Large intestine (tissue), 3 donors: ENCODE results near the gene C17orf107. TPM values are rescaled to one million over a fixed set of nuclear protein-coding genes. Genes with fewer than 3 reads are reported as not detected.
A peak's percentile ranks its signal among the peaks of the same experiment; 100 is the strongest.
"Not testable (repeated sequence)": the region's sequence is repeated elsewhere in the genome, so short reads cannot be mapped to it uniquely, and the experiment has no call there.

ENCODE experiments used
- DNase-seq, 2 donors: peaks; one replicate each; pipeline versions ENCODE4 v3.0.0 to v3.0.0-alpha.2; 2013
- H3K27ac ChIP-seq: one replicate; pipeline ENCODE4 v1.5.1; 2013; ENCODE audit warnings: low read length
- H3K27me3 ChIP-seq: 2 replicates; pipeline ENCODE4 v1.6.1; 2013; ENCODE audit warnings: low read length; ENCODE audit not compliant: control insufficient read depth, insufficient read depth
- H3K36me3 ChIP-seq: 2 replicates; pipeline ENCODE4 v1.6.1; 2013; ENCODE audit warnings: low read length; ENCODE audit not compliant: control insufficient read depth, insufficient read depth
- H3K4me1 ChIP-seq: one replicate; pipeline ENCODE4 v1.6.1; 2013; ENCODE audit warnings: low read length; ENCODE audit not compliant: control insufficient read depth, insufficient read depth
- H3K4me3 ChIP-seq: one replicate; pipeline ENCODE4 v1.5.1; 2013; ENCODE audit warnings: low read length
- H3K9me3 ChIP-seq: one replicate; pipeline ENCODE4 v1.6.1; 2013; ENCODE audit warnings: mild to moderate bottlenecking, low read depth, low read length, moderate library complexity; ENCODE audit not compliant: control insufficient read depth
- WGBS: methylation state at CpG from one replicate; pipeline ENCODE4 v1.1.5; 2013; ENCODE audit warnings: low lambda C conversion rate; ENCODE audit not compliant: insufficient coverage; 5-methylcytosine and 5-hydroxymethylcytosine counted together
- polyA plus RNA-seq: library from polyadenylated mRNA; unstranded; fragments of 120-200 nt; gene quantifications from one replicate; pipeline ENCODE4 v1.2.1, GENCODE V29; 2013

C17orf107 gene
- polyA plus RNA-seq, 1 donor, result 2.1 TPM

DNA sequence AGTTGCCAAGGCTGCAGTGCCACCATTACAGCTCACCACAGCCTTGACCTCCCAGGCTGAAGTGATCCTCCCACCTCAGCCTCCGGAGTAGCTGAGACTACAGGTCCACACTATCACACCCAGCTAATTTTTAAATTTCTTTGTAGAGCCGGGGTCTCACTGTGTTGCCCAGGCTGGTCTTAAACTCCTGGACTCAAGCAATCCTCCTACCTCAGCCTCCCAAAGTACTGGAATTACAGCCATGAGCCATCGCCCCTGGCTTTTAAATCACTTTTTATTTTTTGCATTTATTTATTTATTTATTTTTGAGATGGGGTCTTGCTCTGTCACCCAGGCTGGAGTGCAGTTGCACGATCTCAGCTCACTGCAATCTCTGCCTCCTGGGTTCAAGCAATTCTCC is 15.2 kb downstream of the C17orf107 start:
- not testable (repeated sequence) for H3K27me3 ChIP-seq, H3K27ac ChIP-seq, H3K9me3 ChIP-seq, H3K4me3 ChIP-seq, DNase-seq, H3K36me3 ChIP-seq
- peaks cover 17% of the 10 kb centered on the region for H3K4me1 ChIP-seq
- WGBS, result 100% methylated on average over 2 of the region's 4 CpGs

DNA sequence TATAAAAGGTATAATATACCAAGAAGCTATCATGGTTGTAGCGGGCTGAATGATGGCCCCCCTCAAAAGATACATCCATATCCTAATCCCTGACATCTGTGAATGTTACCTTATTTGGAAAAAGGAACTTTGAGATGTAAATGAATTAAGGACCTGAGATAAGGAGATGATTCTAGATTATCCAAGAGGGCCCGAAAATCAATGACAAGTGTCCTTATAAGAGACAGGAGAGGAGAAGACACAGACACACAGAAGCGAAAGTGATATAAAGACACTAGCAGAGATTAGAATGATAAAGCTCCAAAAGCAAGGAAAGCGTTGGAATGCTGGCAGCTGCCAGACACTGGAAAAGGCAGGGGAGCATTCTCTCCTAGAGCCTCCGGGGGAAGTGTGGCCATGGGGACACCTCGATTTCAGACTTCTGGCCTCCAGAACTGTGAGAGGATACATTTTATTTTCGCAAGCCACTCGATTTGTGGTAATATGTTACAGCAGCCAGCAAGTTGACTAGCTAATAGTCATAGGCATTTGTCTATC is 20.2 kb downstream of the C17orf107 start:
- WGBS, result 86% methylated on average over 5 of the region's 8 CpGs
- H3K36me3 ChIP-seq, result no peaks in the 10 kb centered on the region
- DNase-seq, result no peak
- no peak overlapping the region for H3K4me3 ChIP-seq
- H3K9me3 ChIP-seq, result no peaks in the 10 kb centered on the region
- H3K27ac ChIP-seq, result no peak overlapping the region
- no peaks in the 10 kb centered on the region for H3K4me1 ChIP-seq
- no peaks in the 10 kb centered on the region for H3K27me3 ChIP-seq

DNA sequence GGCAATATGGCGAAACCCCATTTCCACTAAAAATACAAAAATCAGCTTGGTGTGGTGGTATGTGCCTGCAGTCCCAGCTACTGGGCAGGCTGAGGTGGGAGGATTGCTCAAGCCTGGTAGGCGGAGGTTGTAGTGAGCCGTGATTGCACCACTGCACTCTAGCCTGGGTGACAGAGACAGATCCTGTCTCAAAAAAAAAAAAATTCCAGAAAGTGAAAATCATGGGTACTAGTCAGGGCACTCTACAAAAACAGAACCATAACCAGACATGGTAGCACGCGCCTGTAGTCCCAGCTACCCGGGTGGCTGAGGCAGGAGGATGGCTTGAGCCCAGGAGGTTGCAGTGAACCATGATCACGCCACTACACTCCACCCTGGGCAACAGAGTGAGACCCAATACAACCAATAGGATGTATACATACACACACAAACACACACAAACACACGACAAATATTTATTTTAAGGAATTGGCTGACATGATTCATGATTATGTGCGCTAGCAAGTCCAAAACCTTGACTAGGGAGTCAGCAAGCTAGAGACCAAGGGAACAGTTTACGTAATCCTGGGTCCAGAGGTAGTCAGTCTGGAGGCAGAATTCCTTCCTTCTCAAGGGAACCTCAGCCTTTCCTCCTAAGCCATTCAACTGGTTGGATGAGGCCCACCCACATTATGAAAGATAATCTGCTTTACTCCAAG is 21.2 kb downstream of the C17orf107 start:
- H3K4me1 ChIP-seq, result no peaks in the 10 kb centered on the region
- no peak for DNase-seq
- H3K36me3 ChIP-seq, result no peaks in the 10 kb centered on the region
- H3K9me3 ChIP-seq, result no peaks in the 10 kb centered on the region
- H3K4me3 ChIP-seq, result no peak overlapping the region
- no peak overlapping the region for H3K27ac ChIP-seq
- H3K27me3 ChIP-seq, result no peaks in the 10 kb centered on the region
- no CpG with 5 or more reads among the region's 10 CpGs for WGBS

DNA sequence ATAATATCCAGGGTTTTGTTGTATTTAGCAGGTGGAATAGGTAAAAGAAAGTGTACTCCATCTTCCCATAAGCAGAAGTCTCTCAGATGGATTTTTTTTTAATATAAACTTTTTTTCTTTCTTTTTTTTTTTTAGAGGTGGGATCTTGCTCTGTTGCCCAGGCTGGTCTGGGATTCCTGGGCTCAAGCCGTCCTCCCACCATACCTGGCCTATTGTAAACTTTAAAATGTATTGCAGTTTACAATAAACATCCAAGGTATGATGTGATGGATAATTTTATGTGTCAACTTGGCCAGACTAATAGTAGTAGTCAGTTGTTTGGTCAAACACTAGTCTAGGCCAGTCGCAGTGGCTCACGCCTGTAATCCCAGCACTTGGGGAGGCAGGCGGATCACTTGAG is 22.0 kb downstream of the C17orf107 start:
- DNase-seq, result no peak

DNA sequence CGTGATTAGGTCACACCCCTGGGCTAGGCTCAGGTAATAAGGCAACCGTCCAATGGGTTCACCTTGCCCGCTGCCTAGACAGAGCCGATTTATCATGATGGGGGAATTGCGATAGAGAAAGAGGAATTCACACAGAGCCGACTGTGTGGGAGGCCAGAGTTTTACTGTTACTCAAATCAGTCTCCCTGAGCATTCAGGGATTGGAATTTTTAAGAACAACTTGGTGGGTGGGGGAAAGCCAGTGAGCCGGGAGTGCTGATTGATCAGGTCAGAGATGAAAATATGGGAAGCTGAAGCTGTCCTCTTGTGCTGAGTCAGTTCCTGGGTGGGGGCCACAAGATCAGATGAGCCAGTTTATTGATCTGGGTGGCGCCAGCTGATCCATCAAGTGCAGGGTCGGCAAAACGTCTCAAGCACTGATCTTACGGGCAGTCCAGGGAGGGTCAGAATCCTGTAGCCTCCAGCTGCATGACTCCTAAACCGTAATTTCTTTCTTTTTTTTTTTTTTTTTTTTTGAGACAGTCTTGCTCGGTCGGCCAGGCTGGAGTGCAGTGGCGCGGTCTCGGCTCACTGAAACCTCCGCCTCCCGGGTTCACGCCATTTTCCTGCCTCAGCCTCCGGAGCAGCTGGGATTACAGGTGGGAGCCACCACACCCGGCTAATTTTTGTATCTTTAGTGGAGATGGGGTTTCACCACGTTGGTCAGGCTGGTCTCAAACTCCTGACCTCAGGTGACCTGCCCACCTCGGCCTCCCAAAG is 27.4 kb downstream of the C17orf107 start:
- not testable (repeated sequence) for H3K4me3 ChIP-seq, H3K27me3 ChIP-seq, H3K27ac ChIP-seq, H3K9me3 ChIP-seq, H3K36me3 ChIP-seq, H3K4me1 ChIP-seq, DNase-seq
- no CpG with 5 or more reads among the region's 24 CpGs for WGBS

More for the DNA sequence above, 22.0 kb downstream of the C17orf107 start:
- H3K27me3 ChIP-seq, result no peaks in the 10 kb centered on the region
- H3K36me3 ChIP-seq, result no peaks in the 10 kb centered on the region
- H3K4me3 ChIP-seq, result no peak overlapping the region
- no peaks in the 10 kb centered on the region for H3K4me1 ChIP-seq
- no CpG with 5 or more reads among the region's 4 CpGs for WGBS
- no peak overlapping the region for H3K27ac ChIP-seq
- no peaks in the 10 kb centered on the region for H3K9me3 ChIP-seq

DNA sequence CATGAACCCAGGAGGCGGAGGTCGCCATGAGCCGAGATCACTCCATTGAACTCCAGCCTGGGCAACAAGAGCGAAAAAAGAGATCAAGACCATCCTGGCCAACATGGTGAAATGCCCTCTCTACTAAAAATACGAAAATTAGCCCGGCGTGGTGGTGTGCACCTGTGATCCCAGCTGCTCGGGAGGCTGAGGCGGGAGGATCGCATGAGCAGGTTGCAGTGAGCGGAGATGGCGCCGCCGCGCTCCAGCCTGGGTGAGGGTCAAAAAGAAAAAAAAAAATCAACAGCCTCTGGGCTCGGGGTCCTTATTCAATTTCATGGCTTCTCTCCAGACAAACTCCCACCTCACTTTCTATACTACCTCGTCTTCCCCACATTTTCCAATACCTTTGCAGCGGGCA is 29.5 kb downstream of the C17orf107 start:
- H3K4me1 ChIP-seq, result peaks cover under 1% of the 10 kb centered on the region
- H3K4me3 ChIP-seq, result no peak overlapping the region
- H3K27me3 ChIP-seq, result no peaks in the 10 kb centered on the region
- 100% methylated on average over 1 of the region's 18 CpGs for WGBS
- no peak for DNase-seq
- no peaks in the 10 kb centered on the region for H3K36me3 ChIP-seq
- H3K9me3 ChIP-seq, result no peaks in the 10 kb centered on the region
- no peak overlapping the region for H3K27ac ChIP-seq

DNA sequence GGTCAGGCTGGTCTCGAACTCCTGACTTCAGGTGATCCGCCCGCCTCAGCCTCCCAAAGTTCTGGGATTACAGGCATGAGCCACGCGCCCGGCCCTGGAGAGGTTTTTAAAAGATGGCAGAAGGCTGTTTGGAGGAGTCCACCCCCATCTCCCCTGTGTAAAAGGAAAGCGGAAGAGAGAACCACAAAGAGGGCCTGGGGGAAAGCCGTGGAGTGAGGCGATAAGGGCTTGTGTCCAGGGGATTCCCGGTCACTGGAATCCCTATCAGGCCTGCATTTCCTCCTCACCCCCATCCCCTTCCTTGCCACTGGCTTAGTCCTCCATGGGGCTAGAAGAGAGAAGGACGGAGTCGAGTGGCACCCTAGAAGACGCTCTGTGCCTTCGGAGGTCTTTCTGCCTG is 32.6 kb downstream of the C17orf107 start, which contains the start of gene GP1BA:
TSS of gene GP1BA (plus strand) at position 315 of the 400 bp plus-strand sequence. CDS start 328 bp downstream, outside the sequence.
- Histone ChIP-seq H3K27ac (no peak within 1 kb of the TSS), H3K27me3 (no peaks in the 10 kb centered on the region), H3K4me3 (no peak within 1 kb of the TSS), H3K4me1 (peaks cover 8% of the 10 kb centered on the region), H3K9me3 (no peaks in the 10 kb centered on the region), H3K36me3 (peaks cover 9% of the 10 kb centered on the region)
- no CpG with 5 or more reads among the region's 14 CpGs for WGBS
- DNase-seq, result no peak

DNA sequence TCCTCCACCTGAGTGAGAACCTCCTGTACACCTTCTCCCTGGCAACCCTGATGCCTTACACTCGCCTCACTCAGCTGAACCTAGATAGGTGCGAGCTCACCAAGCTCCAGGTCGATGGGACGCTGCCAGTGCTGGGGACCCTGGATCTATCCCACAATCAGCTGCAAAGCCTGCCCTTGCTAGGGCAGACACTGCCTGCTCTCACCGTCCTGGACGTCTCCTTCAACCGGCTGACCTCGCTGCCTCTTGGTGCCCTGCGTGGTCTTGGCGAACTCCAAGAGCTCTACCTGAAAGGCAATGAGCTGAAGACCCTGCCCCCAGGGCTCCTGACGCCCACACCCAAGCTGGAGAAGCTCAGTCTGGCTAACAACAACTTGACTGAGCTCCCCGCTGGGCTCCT is 33.4 kb downstream of the C17orf107 start:
- 80% methylated on average over 1 of the region's 12 CpGs for WGBS
- no peak overlapping the region for H3K27ac ChIP-seq
- peaks cover 17% of the 10 kb centered on the region for H3K36me3 ChIP-seq
- no peaks in the 10 kb centered on the region for H3K27me3 ChIP-seq
- H3K4me3 ChIP-seq, result no peak overlapping the region
- peaks cover 8% of the 10 kb centered on the region for H3K4me1 ChIP-seq
- no peaks in the 10 kb centered on the region for H3K9me3 ChIP-seq
- no peak for DNase-seq

DNA sequence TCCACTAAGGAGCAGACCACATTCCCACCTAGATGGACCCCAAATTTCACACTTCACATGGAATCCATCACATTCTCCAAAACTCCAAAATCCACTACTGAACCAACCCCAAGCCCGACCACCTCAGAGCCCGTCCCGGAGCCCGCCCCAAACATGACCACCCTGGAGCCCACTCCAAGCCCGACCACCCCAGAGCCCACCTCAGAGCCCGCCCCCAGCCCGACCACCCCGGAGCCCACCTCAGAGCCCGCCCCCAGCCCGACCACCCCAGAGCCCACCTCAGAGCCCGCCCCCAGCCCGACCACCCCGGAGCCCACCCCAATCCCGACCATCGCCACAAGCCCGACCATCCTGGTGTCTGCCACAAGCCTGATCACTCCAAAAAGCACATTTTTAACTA is 34.3 kb downstream of the C17orf107 start:
- WGBS, result no CpG with 5 or more reads among the region's 16 CpGs
- Histone ChIP-seq H3K36me3 (peaks cover 26% of the 10 kb centered on the region), H3K9me3 (no peaks in the 10 kb centered on the region), H3K27me3 (no peaks in the 10 kb centered on the region), H3K27ac (no peak overlapping the region), H3K4me1 (peaks cover 15% of the 10 kb centered on the region), H3K4me3 (no peak overlapping the region)
- DNase-seq, result no peak

DNA sequence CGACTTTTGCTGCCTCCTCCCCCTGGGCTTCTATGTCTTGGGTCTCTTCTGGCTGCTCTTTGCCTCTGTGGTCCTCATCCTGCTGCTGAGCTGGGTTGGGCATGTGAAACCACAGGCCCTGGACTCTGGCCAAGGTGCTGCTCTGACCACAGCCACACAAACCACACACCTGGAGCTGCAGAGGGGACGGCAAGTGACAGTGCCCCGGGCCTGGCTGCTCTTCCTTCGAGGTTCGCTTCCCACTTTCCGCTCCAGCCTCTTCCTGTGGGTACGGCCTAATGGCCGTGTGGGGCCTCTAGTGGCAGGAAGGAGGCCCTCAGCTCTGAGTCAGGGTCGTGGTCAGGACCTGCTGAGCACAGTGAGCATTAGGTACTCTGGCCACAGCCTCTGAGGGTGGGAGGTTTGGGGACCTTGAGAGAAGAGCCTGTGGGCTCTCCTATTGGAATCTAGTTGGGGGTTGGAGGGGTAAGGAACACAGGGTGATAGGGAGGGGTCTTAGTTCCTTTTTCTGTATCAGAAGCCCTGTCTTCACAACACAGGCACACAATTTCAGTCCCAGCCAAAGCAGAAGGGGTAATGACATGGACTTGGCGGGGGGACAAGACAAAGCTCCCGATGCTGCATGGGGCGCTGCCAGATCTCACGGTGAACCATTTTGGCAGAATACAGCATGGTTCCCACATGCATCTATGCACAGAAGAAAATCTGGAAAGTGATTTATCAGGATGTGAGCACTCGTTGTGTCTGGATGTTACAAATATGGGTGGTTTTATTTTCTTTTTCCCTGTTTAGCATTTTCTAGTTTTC is 35.0 kb downstream of the C17orf107 start:
- no CpG with 5 or more reads among the region's 14 CpGs for WGBS
- Histone ChIP-seq H3K36me3 (peaks cover 26% of the 10 kb centered on the region), H3K9me3 (no peaks in the 10 kb centered on the region), H3K4me3 (no peak overlapping the region), H3K27me3 (no peaks in the 10 kb centered on the region), H3K27ac (no peak overlapping the region), H3K4me1 (peaks cover 21% of the 10 kb centered on the region)
- peak in 1 of 2 donors; percentile 26 for DNase-seq
